Measurements from ENCODE around the gene AGPAT2. TPM values are rescaled to one million over a fixed set of nuclear protein-coding genes. Genes with fewer than 3 reads are reported as not detected.

AGPAT2 gene
- total RNA-seq, 1 experiment from 2014 or later, result 77.9 TPM

DNA sequence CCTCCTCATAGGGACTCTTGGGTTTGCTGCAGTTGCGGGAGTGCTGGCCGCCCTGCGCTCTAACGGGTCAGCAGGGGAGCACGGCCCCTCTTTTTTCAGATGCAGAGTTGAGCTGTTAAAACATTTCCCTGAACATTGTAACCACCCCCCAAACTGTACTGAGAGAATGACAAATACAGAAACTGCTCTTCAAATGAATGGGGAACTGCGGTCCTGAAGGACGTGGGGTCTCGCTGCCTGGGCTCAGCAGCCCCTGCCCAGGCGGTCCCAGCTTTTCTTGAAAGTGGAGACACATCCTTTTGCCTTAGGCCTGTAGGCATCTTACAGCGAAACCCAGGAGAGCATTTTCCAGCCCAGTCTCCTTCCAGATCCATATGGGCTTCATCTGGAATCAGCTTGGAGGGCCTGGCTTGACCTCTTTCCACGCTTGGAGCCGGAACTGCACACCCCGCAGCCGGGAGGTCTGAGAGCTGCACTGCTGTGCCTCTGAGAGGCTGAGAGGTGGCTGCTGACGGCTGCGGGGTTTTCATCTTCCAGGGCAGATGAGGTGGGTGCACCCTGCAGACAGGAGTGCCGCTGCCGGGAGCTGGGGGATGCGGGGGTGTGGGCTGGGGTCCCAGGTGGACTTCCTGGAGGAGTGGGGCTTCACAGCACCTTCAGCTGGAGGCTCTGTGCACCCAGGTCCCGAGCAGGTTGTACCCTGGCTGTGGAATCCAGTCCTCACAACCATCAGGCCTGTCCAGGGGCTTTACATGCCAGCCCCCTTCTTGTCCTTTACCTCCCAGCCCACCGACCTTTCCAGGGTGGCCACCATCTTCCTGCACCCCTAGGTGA lies 1.2 kb upstream of the AGPAT2 start:
- no peaks in the 10 kb centered on the region for H3K9me3 ChIP-seq (ENCODE audit: control insufficient read depth, insufficient read depth, low read depth, low read length)
- intact Hi-C loops (cut with micrococcal nuclease; ENCODE audit: unreplicated experiment) (no loop called here), in situ Hi-C loops (cut with HindIII; ENCODE audit: low pct_unique_long_range_greater_than_20kb, low sequenced_read_pairs) (no loop called here)
- no peaks in the 10 kb centered on the region for H3K27me3 ChIP-seq (ENCODE audit: control insufficient read depth, insufficient read depth, low read length)
- CTCF ChIA-PET, result no interaction called here
- H3K4me1 ChIP-seq (ENCODE audit: control insufficient read depth, insufficient read depth, low read length), result peaks cover 35% of the 10 kb centered on the region
- H3K4me3 ChIP-seq (ENCODE audit: low read depth in 2 of 2, low read length in 2 of 2), result no peak overlapping the region
- BruUV-seq (replicated peaks), result no TSS peak
- ATAC-seq (no peak), DNase-seq (ENCODE audit: low read depth, low spot score) (no peak)
- H3K27ac ChIP-seq (ENCODE audit: low read length), result no peak overlapping the region
- no peaks in the 10 kb centered on the region for H3K36me3 ChIP-seq (ENCODE audit: control insufficient read depth, insufficient read depth, low read length)
- TF ChIP-seq, protein P1, sequence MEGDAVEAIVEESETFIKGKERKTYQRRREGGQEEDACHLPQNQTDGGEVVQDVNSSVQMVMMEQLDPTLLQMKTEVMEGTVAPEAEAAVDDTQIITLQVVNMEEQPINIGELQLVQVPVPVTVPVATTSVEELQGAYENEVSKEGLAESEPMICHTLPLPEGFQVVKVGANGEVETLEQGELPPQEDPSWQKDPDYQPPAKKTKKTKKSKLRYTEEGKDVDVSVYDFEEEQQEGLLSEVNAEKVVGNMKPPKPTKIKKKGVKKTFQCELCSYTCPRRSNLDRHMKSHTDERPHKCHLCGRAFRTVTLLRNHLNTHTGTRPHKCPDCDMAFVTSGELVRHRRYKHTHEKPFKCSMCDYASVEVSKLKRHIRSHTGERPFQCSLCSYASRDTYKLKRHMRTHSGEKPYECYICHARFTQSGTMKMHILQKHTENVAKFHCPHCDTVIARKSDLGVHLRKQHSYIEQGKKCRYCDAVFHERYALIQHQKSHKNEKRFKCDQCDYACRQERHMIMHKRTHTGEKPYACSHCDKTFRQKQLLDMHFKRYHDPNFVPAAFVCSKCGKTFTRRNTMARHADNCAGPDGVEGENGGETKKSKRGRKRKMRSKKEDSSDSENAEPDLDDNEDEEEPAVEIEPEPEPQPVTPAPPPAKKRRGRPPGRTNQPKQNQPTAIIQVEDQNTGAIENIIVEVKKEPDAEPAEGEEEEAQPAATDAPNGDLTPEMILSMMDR (IDR thresholded peaks at IDR 0.05), result no peak
- TF ChIP-seq SIN3A (IDR thresholded peaks at IDR 0.05; ENCODE audit: borderline replicate concordance, insufficient read depth, low read depth, low read length), result no peak
- TF ChIP-seq POLR2AphosphoS5 (IDR thresholded peaks at IDR 0.05; ENCODE audit: low read depth, low read length), result no peak
- TF ChIP-seq TCF7L2 (IDR thresholded peaks at IDR 0.05; ENCODE audit: low read depth, low read length), result no peak
- TF ChIP-seq, protein P2, sequence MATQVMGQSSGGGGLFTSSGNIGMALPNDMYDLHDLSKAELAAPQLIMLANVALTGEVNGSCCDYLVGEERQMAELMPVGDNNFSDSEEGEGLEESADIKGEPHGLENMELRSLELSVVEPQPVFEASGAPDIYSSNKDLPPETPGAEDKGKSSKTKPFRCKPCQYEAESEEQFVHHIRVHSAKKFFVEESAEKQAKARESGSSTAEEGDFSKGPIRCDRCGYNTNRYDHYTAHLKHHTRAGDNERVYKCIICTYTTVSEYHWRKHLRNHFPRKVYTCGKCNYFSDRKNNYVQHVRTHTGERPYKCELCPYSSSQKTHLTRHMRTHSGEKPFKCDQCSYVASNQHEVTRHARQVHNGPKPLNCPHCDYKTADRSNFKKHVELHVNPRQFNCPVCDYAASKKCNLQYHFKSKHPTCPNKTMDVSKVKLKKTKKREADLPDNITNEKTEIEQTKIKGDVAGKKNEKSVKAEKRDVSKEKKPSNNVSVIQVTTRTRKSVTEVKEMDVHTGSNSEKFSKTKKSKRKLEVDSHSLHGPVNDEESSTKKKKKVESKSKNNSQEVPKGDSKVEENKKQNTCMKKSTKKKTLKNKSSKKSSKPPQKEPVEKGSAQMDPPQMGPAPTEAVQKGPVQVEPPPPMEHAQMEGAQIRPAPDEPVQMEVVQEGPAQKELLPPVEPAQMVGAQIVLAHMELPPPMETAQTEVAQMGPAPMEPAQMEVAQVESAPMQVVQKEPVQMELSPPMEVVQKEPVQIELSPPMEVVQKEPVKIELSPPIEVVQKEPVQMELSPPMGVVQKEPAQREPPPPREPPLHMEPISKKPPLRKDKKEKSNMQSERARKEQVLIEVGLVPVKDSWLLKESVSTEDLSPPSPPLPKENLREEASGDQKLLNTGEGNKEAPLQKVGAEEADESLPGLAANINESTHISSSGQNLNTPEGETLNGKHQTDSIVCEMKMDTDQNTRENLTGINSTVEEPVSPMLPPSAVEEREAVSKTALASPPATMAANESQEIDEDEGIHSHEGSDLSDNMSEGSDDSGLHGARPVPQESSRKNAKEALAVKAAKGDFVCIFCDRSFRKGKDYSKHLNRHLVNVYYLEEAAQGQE (IDR thresholded peaks at IDR 0.05; ENCODE audit: insufficient read depth in 1 of 2, low read depth in 2 of 2, low read length in 1 of 2), result no peak
- POLR2A ChIA-PET, result no interaction called here

DNA sequence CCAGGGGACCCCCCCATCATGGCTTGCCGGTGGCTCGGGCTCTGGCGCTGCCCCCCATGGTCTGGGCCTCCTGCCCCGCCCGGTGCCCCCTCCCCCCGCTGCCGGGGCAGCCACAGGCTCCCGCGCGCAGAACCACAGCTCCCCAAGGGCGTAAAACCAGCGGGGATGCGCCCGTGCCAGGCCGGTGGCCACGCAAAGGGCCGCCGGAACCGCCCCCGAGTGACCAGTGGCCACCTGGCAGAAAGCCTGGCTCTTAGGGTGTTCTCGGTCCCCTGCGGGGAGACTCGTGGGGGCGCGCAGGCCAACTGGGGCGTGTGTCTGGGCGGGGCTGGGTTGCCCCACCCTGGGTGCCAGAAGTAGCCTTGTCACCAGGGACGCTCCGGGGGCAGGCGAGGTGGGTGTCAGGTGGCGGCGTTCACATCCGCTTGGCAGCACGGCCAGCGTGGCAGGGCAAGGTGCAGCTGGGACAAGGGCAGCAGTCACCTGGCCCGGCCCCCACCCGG lies 515 bp upstream of the AGPAT2 start:
- TF ChIP-seq POLR2AphosphoS5 (IDR thresholded peaks at IDR 0.05; ENCODE audit: low read depth, low read length) (no peak), SIN3A (IDR thresholded peaks at IDR 0.05; ENCODE audit: borderline replicate concordance, insufficient read depth, low read depth, low read length) (no peak), TCF7L2 (IDR thresholded peaks at IDR 0.05; ENCODE audit: low read depth, low read length) (no peak)
- TF ChIP-seq, protein P2 (IDR thresholded peaks at IDR 0.05; ENCODE audit: insufficient read depth in 1 of 2, low read depth in 2 of 2, low read length in 1 of 2), result no peak
- TF ChIP-seq, protein P1 (IDR thresholded peaks at IDR 0.05), result no peak
- CTCF ChIA-PET, result no interaction called here
- POLR2A ChIA-PET, result no interaction called here
- no TSS peak for BruUV-seq (replicated peaks)
- H3K4me1 ChIP-seq (ENCODE audit: control insufficient read depth, insufficient read depth, low read length), result peaks cover 28% of the 10 kb centered on the region
- H3K4me3 ChIP-seq (ENCODE audit: low read depth in 2 of 2, low read length in 2 of 2), result peak overlapping the region; percentile 21 to 34; a peak in 3 of 4 replicates
- no peaks in the 10 kb centered on the region for H3K27me3 ChIP-seq (ENCODE audit: control insufficient read depth, insufficient read depth, low read length)
- in situ Hi-C loops (cut with HindIII; ENCODE audit: low pct_unique_long_range_greater_than_20kb, low sequenced_read_pairs) (no loop called here), intact Hi-C loops (cut with micrococcal nuclease; ENCODE audit: unreplicated experiment) (no loop called here)
- peak; percentile 8; the same call in 1 of the 2 replicates for ATAC-seq
- H3K36me3 ChIP-seq (ENCODE audit: control insufficient read depth, insufficient read depth, low read length), result no peaks in the 10 kb centered on the region
- DNase-seq (ENCODE audit: low read depth, low spot score), result no peak
- no peak overlapping the region for H3K27ac ChIP-seq (ENCODE audit: low read length)
- H3K9me3 ChIP-seq (ENCODE audit: control insufficient read depth, insufficient read depth, low read depth, low read length), result no peaks in the 10 kb centered on the region
